NAMALWA (cell line): Measurements from ENCODE around the gene UNC93A.
"Not testable (repeated sequence)": the region's sequence is repeated elsewhere in the genome, so short reads cannot be mapped to it uniquely, and the experiment has no call there.

Experiments
- DNase-seq: peaks from one replicate; pipeline ENCODE4 v3.0.0-alpha.2; 2015; ENCODE audit warnings: low spot score

Gene UNC93A

DNA sequence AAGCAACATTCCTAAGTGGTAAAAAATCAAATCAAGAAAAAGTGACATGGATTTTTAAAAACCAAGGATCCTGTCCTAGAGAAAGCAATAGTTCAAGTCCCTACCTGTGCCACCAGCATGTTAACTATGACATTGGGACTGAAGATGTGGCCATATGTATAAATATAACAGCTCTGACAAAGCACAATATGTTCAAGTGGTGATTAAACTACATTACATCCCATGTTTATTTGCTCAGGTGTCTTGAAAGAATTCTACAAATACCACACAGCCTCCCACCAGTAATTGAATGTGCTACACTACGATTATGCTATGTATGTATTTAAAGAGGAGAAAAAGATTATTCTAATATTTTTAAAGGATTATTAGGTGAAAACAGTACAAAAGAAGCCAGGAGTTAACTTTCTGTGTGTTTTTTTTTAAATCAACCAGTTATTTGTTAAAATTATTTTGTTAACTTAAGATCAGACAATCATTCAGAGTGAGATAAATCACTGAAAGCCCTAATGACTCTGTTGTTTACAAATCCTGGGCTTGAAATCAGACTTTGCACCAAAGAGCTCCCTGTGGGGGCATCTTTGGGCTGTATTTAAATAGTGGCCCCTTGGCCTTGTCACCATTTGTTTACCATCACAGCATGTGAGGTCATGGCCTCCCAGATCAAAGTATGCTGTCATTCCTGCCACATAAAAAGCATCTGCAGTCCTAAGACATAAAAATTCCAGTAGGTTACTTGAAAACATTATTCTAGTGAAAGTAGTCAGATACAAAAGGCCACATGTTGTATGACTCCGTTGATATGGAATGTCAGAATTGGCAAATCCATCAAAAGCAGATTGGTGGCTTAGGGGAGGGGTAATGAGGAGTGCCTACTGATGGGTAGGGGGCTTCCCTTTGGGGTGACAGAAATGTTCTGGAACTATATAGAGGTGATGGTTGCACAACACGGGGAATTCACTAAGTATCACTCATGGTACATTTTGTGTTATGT is 50.8 kb downstream of the UNC93A start:
- DNase-seq = no peak

DNA sequence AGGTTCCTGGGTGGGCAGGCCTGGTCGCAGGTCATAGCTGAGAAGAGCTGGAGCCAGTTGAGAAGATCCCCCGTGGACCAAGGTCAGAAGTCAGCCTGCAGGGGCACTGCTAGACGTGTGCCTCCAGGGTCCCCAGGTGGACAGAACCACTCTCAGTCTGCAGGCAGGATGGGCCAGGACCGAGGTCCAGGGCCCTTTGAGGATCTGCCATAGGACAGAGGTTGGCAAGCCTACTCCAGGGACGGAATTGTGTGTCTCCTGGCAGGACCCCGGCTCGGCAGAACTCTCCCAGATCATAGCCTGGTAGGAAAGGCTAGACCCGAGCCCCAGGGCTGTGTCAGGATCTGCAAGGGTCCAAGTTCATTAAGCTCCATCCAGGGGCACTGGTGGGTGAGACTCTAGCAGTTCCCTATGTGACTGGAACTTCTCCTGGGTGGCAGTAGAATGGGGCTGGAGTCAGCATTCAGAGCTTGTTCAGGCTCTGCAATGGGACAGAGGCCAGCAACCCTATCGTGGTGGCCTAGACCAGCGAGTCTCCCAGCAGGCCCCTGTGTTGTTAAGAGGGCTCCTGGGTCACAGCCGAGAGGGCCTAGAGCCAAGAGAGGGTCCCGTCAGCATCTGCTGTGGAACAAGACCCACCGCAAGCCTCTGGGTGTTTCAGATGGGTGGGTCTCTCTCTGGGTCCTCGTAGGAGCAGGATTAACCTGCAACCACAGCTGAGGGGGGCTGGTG is 51.9 kb downstream of the UNC93A start:
- DNase-seq = no peak

DNA sequence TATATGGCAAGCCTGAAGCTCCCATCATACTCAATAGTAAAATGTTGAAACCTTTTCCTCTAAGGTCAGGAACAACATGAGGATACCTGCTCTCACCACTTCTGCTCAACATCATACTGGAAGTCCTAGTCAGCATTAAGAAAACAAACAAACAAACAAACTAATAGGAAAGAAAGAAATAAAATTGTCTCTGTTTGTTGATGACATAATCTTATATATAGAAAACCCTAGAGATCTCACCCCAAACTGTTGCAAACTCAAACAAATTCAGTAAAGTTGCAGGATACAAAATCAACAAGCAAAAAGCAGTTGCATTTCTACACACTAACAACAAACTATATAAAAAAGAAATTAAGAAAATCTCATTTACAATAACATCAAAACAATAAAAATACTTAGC is 54.2 kb downstream of the UNC93A start:
- no peak for DNase-seq

DNA sequence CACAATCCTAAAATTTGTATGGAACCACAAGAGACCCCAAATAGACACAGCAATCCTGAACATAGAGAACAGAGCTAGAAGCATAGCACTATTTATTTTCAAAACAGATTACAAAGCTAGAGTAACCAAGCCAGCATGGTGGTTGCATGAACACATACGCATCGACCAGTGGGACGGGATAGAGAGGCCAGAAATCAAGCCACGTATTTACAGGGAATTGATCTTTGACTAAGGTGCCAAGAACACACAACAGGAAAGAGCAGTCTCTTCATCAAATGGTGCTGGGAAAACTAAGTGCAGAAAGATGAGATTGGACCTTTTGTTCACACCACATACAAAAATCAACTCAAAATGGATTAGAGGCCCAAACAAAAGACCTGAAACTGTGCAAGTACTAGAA is 54.8 kb downstream of the UNC93A start:
- DNase-seq = no peak

GRCh38 chr6:167347226-167347625 is 56.1 kb downstream of the UNC93A start:
- no peak for DNase-seq

GRCh38 chr6:167349631-167350274 is 58.6 kb downstream of the UNC93A start:
- DNase-seq = no peak

DNA sequence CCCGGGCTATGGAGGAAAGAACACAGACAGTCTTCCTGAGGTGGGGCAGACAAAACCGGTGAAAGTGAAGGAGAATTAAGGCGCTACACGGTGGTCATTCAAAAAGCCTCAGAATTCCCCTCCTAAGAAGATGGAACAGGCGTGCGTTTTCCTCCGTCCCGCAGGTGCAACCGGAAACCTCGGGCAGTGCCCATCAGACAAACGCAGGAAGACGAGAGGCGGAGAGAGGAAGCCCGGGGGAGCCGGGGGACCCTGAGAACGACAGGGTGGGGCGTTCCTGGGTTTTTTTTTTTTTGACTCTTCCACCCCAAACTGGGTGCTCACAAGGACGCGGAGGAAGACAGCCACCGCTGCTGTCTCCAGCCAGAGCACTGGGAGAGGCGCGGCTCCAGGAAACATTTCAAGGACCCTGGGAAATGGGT is 59.2 kb downstream of the UNC93A start:
- no peak for DNase-seq

DNA sequence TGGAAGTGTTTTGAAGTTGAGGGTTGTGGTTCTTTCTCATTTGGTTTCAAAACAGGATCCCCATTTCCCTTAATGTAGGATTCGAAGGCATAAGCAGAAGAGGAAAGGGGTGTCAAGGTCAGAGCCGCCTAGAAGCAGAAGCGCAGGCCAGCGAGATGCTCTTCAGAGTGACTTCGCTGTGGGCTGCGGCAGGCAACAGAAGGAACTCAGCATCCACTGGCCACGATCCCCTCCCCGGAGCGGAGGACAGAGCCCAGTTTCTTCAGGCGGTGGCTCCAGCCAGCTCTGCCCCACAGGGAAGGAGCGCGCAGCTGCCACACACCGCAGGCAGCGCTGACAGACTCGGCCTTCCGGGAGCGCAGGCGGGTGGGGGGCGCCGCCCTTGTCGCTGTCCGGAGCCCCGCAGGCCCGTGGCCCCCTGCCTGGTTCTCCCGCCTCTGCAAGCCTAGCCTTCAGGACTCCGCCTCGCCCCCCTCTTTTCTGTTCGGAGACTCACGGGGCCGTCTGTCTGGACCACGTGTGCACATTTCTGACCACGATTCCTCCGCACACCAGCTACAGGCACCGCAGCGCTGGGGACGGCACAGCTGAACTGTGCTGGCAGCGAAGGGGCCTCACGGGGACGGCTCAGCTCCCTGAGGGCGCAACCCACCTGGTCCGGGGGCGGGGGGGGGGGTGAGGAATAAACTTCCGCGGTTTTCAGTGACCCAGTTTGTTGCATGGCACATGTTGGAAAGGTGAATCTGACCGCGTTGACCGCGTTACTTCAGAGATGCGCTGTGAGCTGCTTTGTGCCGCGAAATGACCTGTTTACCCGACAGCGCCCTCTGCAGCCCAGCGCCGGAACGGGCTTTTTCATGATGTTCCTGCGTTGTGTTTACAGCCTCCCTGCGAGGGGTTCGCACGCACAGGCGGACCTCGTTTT is 59.9 kb downstream of the UNC93A start:
- peak; percentile 84 for DNase-seq

- DNase-seq = no peak
Observed at GRCh38 chr6:167351656-167352345, 60.7 kb downstream of the UNC93A start.

GRCh38 chr6:167356874-167357273 is 65.8 kb downstream of the UNC93A start:
- DNase-seq = no peak

- DNase-seq = not testable (repeated sequence)
Observed at GRCh38 chr6:167358394-167358793, 67.3 kb downstream of the UNC93A start.

DNA sequence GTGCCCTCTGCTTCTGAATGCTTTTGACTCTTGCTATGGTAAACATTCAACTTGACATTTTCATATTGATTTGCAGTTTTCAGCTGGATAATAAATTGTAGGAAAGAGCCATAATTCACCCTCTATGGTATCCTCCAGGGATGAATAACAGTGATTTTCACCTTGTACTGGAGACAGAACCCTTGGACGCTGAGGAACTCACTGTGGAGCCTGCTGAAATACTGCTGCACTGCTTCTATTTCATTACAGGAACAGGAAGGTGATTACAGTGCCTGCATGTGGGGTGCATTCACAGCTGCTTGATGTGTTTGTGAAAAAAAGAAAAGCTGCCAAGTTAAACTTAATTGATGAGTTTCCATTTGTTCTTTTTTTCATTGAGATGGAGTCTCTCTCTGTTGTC is 70.1 kb downstream of the UNC93A start:
- not testable (repeated sequence) for DNase-seq
